HG02678 (cell line): ENCODE results near the gene AP2S1.
A peak's percentile ranks its signal among the peaks of the same experiment; 100 is the strongest.
"Not testable (repeated sequence)": the region's sequence is repeated elsewhere in the genome, so short reads cannot be mapped to it uniquely, and the experiment has no call there.

Source experiments
- ATAC-seq: cut with Tn5 transposase; IDR thresholded peaks from one replicate; pipeline ENCODE4 v1.9.1; 2021; ENCODE audit warnings: mild to moderate bottlenecking, moderate library complexity; ENCODE audit not compliant: unreplicated experiment

Gene AP2S1

GRCh38 chr19:46868025-46868802 lies 17.6 kb upstream of the AP2S1 start:
- no peak for ATAC-seq

- no peak for ATAC-seq
These were observed 16.5 kb upstream of the AP2S1 start for GRCh38 chr19:46867170-46867569.

GRCh38 chr19:46866407-46867136 lies 15.9 kb upstream of the AP2S1 start:
- no peak for ATAC-seq

GRCh38 chr19:46863818-46864629 lies 13.4 kb upstream of the AP2S1 start:
- ATAC-seq = no peak

- ATAC-seq = no peak
These were observed 12.5 kb upstream of the AP2S1 start for GRCh38 chr19:46862974-46863632.

- no peak for ATAC-seq
These were observed 11.8 kb upstream of the AP2S1 start for GRCh38 chr19:46862503-46862834.

GRCh38 chr19:46861691-46862502 lies 11.3 kb upstream of the AP2S1 start:
- ATAC-seq = no peak

GRCh38 chr19:46860846-46861690 lies 10.4 kb upstream of the AP2S1 start, which contains the start of gene ARHGAP35:
Gene ARHGAP35 (plus strand): TSS chr19:46860997. CDS start chr19:46918676, 57,679 bp downstream.
- peak; percentile 3 for ATAC-seq

GRCh38 chr19:46860125-46860845 lies 9.6 kb upstream of the AP2S1 start:
- peak; percentile 74 for ATAC-seq

GRCh38 chr19:46859637-46860124 lies 9.0 kb upstream of the AP2S1 start:
- ATAC-seq = no peak

- peak; percentile 49 for ATAC-seq
These were observed 5.7 kb upstream of the AP2S1 start for GRCh38 chr19:46856062-46857022.

GRCh38 chr19:46854698-46855097 lies 4.1 kb upstream of the AP2S1 start:
- not testable (repeated sequence) for ATAC-seq

- no peak for ATAC-seq
These were observed 2.2 kb upstream of the AP2S1 start for GRCh38 chr19:46852830-46853229.

GRCh38 chr19:46849610-46850009 lies 1.0 kb downstream of the AP2S1 start:
- no peak for ATAC-seq

GRCh38 chr19:46848389-46848788 lies 2.3 kb downstream of the AP2S1 start:
- ATAC-seq = no peak

GRCh38 chr19:46847528-46847927 lies 3.1 kb downstream of the AP2S1 start:
- no peak for ATAC-seq

GRCh38 chr19:46845959-46846459 lies 4.6 kb downstream of the AP2S1 start:
- ATAC-seq = no peak
